ENCODE measurements around the gene OR9G4. TPM values are rescaled to one million over a fixed set of nuclear protein-coding genes. Genes with fewer than 3 reads are reported as not detected.

The OR9G4 gene
- total and polyA plus RNA-seq, 4 donors, result not detected

DNA sequence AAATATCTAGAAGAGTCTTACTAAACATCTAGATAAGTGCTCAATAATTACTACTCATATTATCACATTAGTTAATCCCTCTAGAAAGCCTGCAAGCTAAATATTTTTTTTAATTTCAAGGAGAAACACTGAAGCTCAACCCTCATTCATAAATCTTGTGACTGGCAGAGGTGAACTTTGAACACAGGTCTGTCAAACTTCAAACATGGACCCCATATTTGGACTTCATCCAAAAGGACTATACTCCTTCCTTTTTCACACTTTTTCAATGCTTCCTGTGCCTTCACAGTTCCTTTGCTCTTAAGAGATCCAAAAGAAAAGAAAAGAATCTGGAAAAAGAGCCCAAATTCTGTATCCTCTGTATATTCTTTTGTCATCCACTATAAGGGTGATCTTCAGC is 28.3 kb upstream of the OR9G4 start:
- no peak overlapping the region for H3K4me3 ChIP-seq
- no peaks in the 10 kb centered on the region for H3K4me1 ChIP-seq (ENCODE audit: control insufficient read depth in 5 of 5, insufficient read depth in 5 of 5, low read length in 5 of 5)
- ATAC-seq (ENCODE audit: insufficient read depth, low FRiP score) (no peak), DNase-seq (no peak)
- H3K9me3 ChIP-seq (ENCODE audit: control insufficient read depth in 4 of 4, insufficient read depth in 3 of 4, low read length in 3 of 4), result no peaks in the 10 kb centered on the region
- H3K27me3 ChIP-seq (ENCODE audit: control insufficient read depth in 3 of 3, insufficient read depth in 3 of 3, low read length in 2 of 3), result no peaks in the 10 kb centered on the region
- no peak overlapping the region for H3K9ac ChIP-seq (ENCODE audit: insufficient read depth in 1 of 2, low read length in 2 of 2)
- H3K36me3 ChIP-seq (ENCODE audit: control insufficient read depth in 4 of 4, insufficient read depth in 4 of 4, low read length in 4 of 4), result no peaks in the 10 kb centered on the region
- H3K27ac ChIP-seq (ENCODE audit: low read depth in 1 of 2, low read length in 1 of 2), result no peak overlapping the region
- TF ChIP-seq, protein P1, sequence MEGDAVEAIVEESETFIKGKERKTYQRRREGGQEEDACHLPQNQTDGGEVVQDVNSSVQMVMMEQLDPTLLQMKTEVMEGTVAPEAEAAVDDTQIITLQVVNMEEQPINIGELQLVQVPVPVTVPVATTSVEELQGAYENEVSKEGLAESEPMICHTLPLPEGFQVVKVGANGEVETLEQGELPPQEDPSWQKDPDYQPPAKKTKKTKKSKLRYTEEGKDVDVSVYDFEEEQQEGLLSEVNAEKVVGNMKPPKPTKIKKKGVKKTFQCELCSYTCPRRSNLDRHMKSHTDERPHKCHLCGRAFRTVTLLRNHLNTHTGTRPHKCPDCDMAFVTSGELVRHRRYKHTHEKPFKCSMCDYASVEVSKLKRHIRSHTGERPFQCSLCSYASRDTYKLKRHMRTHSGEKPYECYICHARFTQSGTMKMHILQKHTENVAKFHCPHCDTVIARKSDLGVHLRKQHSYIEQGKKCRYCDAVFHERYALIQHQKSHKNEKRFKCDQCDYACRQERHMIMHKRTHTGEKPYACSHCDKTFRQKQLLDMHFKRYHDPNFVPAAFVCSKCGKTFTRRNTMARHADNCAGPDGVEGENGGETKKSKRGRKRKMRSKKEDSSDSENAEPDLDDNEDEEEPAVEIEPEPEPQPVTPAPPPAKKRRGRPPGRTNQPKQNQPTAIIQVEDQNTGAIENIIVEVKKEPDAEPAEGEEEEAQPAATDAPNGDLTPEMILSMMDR (IDR thresholded peaks at IDR 0.05; ENCODE audit: control extremely low read depth, extremely low read depth), result no peak

DNA sequence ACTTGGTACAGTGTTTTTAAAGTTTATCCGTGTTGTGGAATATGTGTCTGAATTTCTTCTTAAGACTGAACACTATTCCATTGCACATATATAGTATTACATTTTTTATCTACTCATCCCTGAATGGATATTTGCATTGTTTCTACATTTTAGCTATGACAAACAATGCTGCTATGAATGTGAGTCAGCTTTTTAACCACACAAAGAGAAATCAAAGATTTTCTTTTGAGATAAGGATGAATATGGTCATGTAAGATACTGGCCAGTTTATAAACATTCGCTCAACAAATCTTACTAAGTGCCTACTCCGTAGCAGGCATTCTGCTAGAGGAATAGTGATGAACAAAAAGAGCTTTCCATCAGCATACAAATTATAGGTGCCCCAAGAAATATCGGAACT is 16.5 kb upstream of the OR9G4 start:
- ATAC-seq (ENCODE audit: insufficient read depth, low FRiP score) (no peak), DNase-seq (no peak)
- WGBS, 2 donors, result 81 to 89% methylated on average over 4 of the region's 4 CpGs
- Histone ChIP-seq H3K27ac (ENCODE audit: low read depth in 1 of 2, low read length in 1 of 2) (no peak overlapping the region), H3K9ac (ENCODE audit: insufficient read depth in 1 of 2, low read length in 2 of 2) (no peak overlapping the region), H3K4me3 (no peak overlapping the region), H3K4me1 (ENCODE audit: control insufficient read depth in 5 of 5, insufficient read depth in 5 of 5, low read length in 5 of 5) (peaks cover 0 to 3% (median 0%) of the 10 kb centered on the region in 5 donors), H3K9me3 (ENCODE audit: control insufficient read depth in 4 of 4, insufficient read depth in 3 of 4, low read length in 3 of 4) (no peaks in the 10 kb centered on the region), H3K27me3 (ENCODE audit: control insufficient read depth in 3 of 3, insufficient read depth in 3 of 3, low read length in 2 of 3) (no peaks in the 10 kb centered on the region), H3K36me3 (ENCODE audit: control insufficient read depth in 4 of 4, insufficient read depth in 4 of 4, low read length in 4 of 4) (no peaks in the 10 kb centered on the region)
- TF ChIP-seq, protein P1 (IDR thresholded peaks at IDR 0.05; ENCODE audit: control extremely low read depth, extremely low read depth), result no peak

DNA sequence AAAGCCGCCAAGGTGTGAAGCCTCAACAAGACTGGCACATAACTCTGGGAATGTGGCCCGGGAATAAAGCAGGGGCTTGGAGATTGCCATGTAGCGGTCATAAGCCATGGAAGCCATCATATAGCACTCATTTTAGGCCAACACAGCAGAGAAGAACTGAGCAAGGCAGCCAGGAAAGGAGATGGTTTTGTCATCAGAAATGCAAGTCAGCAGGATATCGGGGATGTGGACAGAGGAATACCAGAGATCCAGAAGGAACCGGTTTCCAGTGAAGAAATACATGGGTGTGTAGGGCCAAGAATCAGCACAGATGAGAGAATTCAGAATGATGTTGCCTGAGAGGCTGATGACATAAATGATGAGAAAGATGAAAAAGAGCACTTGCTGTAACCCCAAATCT is 3.0 kb upstream of the OR9G4 start:
- TF ChIP-seq, protein P1 (IDR thresholded peaks at IDR 0.05; ENCODE audit: control extremely low read depth, extremely low read depth), result no peak
- H3K9ac ChIP-seq (ENCODE audit: insufficient read depth in 1 of 2, low read length in 2 of 2), result no peak overlapping the region
- H3K27ac ChIP-seq (ENCODE audit: low read depth in 1 of 2, low read length in 1 of 2), result no peak overlapping the region
- H3K4me3 ChIP-seq, result no peak overlapping the region
- no peaks in the 10 kb centered on the region for H3K9me3 ChIP-seq (ENCODE audit: control insufficient read depth in 4 of 4, insufficient read depth in 3 of 4, low read length in 3 of 4)
- no peaks in the 10 kb centered on the region for H3K36me3 ChIP-seq (ENCODE audit: control insufficient read depth in 4 of 4, insufficient read depth in 4 of 4, low read length in 4 of 4)
- no peaks in the 10 kb centered on the region for H3K27me3 ChIP-seq (ENCODE audit: control insufficient read depth in 3 of 3, insufficient read depth in 3 of 3, low read length in 2 of 3)
- DNase-seq, result no peak
- no peak for ATAC-seq (ENCODE audit: insufficient read depth, low FRiP score)
- 82 to 88% methylated on average over 5 of the region's 5 CpGs for WGBS, 2 donors
- no peaks in the 10 kb centered on the region for H3K4me1 ChIP-seq (ENCODE audit: control insufficient read depth in 5 of 5, insufficient read depth in 5 of 5, low read length in 5 of 5)

DNA sequence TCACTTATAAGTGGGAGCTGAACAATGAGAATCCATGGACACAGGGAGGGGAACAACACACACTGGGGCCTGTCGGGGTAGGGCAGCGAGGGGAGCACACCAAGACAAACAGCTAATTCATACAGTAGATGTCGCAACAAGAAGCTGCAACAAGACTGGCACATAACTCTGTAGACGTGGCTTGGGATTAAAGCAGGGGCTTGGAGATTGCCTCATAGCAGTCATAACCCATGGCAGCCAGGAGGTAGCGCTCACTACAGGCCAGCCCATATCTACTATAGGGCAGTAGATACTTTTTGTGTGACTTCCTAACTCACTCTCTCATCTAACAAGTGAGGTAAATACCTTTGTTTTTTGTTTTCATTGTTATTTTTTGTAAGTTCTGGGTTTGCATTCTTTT is 1.7 kb upstream of the OR9G4 start:
- Histone ChIP-seq H3K27me3 (ENCODE audit: control insufficient read depth in 3 of 3, insufficient read depth in 3 of 3, low read length in 2 of 3) (no peaks in the 10 kb centered on the region), H3K9ac (ENCODE audit: insufficient read depth in 1 of 2, low read length in 2 of 2) (no peak overlapping the region), H3K9me3 (ENCODE audit: control insufficient read depth in 4 of 4, insufficient read depth in 3 of 4, low read length in 3 of 4) (no peaks in the 10 kb centered on the region), H3K4me3 (no peak overlapping the region), H3K4me1 (ENCODE audit: control insufficient read depth in 5 of 5, insufficient read depth in 5 of 5, low read length in 5 of 5) (no peaks in the 10 kb centered on the region), H3K36me3 (ENCODE audit: control insufficient read depth in 4 of 4, insufficient read depth in 4 of 4, low read length in 4 of 4) (no peaks in the 10 kb centered on the region), H3K27ac (ENCODE audit: low read depth in 1 of 2, low read length in 1 of 2) (no peak overlapping the region)
- ATAC-seq (ENCODE audit: insufficient read depth, low FRiP score) (no peak), DNase-seq (no peak)
- TF ChIP-seq, protein P1 (IDR thresholded peaks at IDR 0.05; ENCODE audit: control extremely low read depth, extremely low read depth), result no peak
- 85 to 89% methylated on average over 5 of the region's 5 CpGs for whole genome bisulfite sequencing, 2 donors

Data from lung (tissue), 12 donors.